Measurements from ENCODE around the gene TSHZ2.

TSHZ2 gene

GRCh38 chr20:52999040-52999439 is 26.9 kb downstream of the TSHZ2 start:
- Histone ChIP-seq H3K27ac (no peak overlapping the region), H3K9me3 (replicated peaks in 1 of 11) (no peaks in the 10 kb centered on the region), H3K4me1 (peaks cover 9 to 21% (median 17%) of the 10 kb centered on the region in 10 experiments; a peak in 19 of 20 replicates), H3K36me3 (no peaks in the 10 kb centered on the region), H4K20me1 (no peaks in the 10 kb centered on the region), H3K9ac (no peak overlapping the region), H3K27me3 (no peaks in the 10 kb centered on the region), H3K4me3 (no peak overlapping the region), H3K4me2 (no peak overlapping the region)
- no peak for TF ChIP-seq Cebpa-rat (IDR thresholded peaks at IDR 0.05)

- Histone ChIP-seq H3K4me2 (peak overlapping the region; percentile 49 to 85 (median 63)), H3K9ac (0 out of 22 replicates have a peak overlapping the region, but pooled peaks of 2 of the 11 experiments have one; percentile 7 to 16), H3K9me3 (replicated peaks in 1 of 11) (no peaks in the 10 kb centered on the region), H3K4me1 (peaks cover 9 to 21% (median 17%) of the 10 kb centered on the region in 10 experiments; a peak in 19 of 20 replicates), H3K36me3 (no peaks in the 10 kb centered on the region), H3K27me3 (no peaks in the 10 kb centered on the region), H4K20me1 (no peaks in the 10 kb centered on the region), H3K27ac (peak overlapping the region in 2 of 11 experiments; percentile 2 to 14; a peak in 1 of 22 replicates), H3K4me3 (peak overlapping the region in 2 of 10 experiments; percentile 18 to 21; a peak in 3 of 20 replicates)
- TF ChIP-seq Cebpa-rat (IDR thresholded peaks at IDR 0.05), result no peak
These were observed 29.5 kb downstream of the TSHZ2 start for GRCh38 chr20:53001498-53002301.

- no peak overlapping the region for H3K27ac ChIP-seq
- TF ChIP-seq Cebpa-rat (IDR thresholded peaks at IDR 0.05), result no peak
- no peaks in the 10 kb centered on the region for H4K20me1 ChIP-seq
- no peaks in the 10 kb centered on the region for H3K9me3 ChIP-seq (replicated peaks in 1 of 11)
- no peaks in the 10 kb centered on the region for H3K27me3 ChIP-seq
- no peak overlapping the region for H3K4me3 ChIP-seq
- no peak overlapping the region for H3K9ac ChIP-seq
- peaks cover 9 to 21% (median 17%) of the 10 kb centered on the region in 10 experiments; a peak in 19 of 20 replicates for H3K4me1 ChIP-seq
- H3K4me2 ChIP-seq, result no peak overlapping the region
- no peaks in the 10 kb centered on the region for H3K36me3 ChIP-seq
These were observed 30.6 kb downstream of the TSHZ2 start for GRCh38 chr20:53002786-53003185.

GRCh38 chr20:53003420-53004154 is 31.4 kb downstream of the TSHZ2 start:
- Histone ChIP-seq H3K4me1 (peaks cover 9 to 21% (median 17%) of the 10 kb centered on the region in 10 experiments; a peak in 19 of 20 replicates), H3K9ac (no peak overlapping the region), H3K9me3 (replicated peaks in 1 of 11) (no peaks in the 10 kb centered on the region), H3K4me3 (no peak overlapping the region), H3K27me3 (no peaks in the 10 kb centered on the region), H3K36me3 (no peaks in the 10 kb centered on the region), H3K4me2 (no peak overlapping the region), H4K20me1 (no peaks in the 10 kb centered on the region), H3K27ac (no peak overlapping the region)
- TF ChIP-seq Cebpa-rat (IDR thresholded peaks at IDR 0.05), result no peak

GRCh38 chr20:53004267-53004813 is 32.2 kb downstream of the TSHZ2 start:
- Histone ChIP-seq H4K20me1 (no peaks in the 10 kb centered on the region), H3K36me3 (no peaks in the 10 kb centered on the region), H3K27ac (no peak overlapping the region), H3K4me2 (no peak overlapping the region), H3K9ac (no peak overlapping the region), H3K4me1 (peaks cover 9 to 21% (median 17%) of the 10 kb centered on the region in 10 experiments; a peak in 19 of 20 replicates), H3K27me3 (no peaks in the 10 kb centered on the region), H3K4me3 (no peak overlapping the region), H3K9me3 (replicated peaks in 1 of 11) (no peaks in the 10 kb centered on the region)
- TF ChIP-seq Cebpa-rat (IDR thresholded peaks at IDR 0.05), result no peak

GRCh38 chr20:53009979-53010735 is 38.0 kb downstream of the TSHZ2 start:
- Histone ChIP-seq H3K36me3 (no peaks in the 10 kb centered on the region), H3K4me3 (no peak overlapping the region), H3K4me2 (0 out of 22 replicates have a peak overlapping the region, but pooled peaks of 1 of the 11 experiments have one; percentile 3), H3K27me3 (no peaks in the 10 kb centered on the region), H3K4me1 (peaks cover 0 to 10% (median 2%) of the 10 kb centered on the region in 10 experiments; a peak in 8 of 20 replicates), H3K9ac (no peak overlapping the region), H4K20me1 (no peaks in the 10 kb centered on the region), H3K27ac (no peak overlapping the region), H3K9me3 (replicated peaks in 1 of 11) (peaks cover 0 to 15% (median 11%) of the 10 kb centered on the region in 11 experiments; a peak in 15 of 22 replicates)
- TF ChIP-seq Cebpa-rat (IDR thresholded peaks at IDR 0.05), result no peak

- Histone ChIP-seq H3K4me2 (no peak overlapping the region), H3K27me3 (no peaks in the 10 kb centered on the region), H3K27ac (no peak overlapping the region), H3K9me3 (replicated peaks in 1 of 11) (peaks cover 0 to 15% (median 11%) of the 10 kb centered on the region in 11 experiments; a peak in 16 of 22 replicates), H3K9ac (no peak overlapping the region), H4K20me1 (no peaks in the 10 kb centered on the region), H3K36me3 (no peaks in the 10 kb centered on the region), H3K4me1 (peaks cover 0 to 10% (median 2%) of the 10 kb centered on the region in 10 experiments; a peak in 8 of 20 replicates), H3K4me3 (no peak overlapping the region)
- TF ChIP-seq Cebpa-rat (IDR thresholded peaks at IDR 0.05), result no peak
These were observed 39.5 kb downstream of the TSHZ2 start for GRCh38 chr20:53011640-53012039.

GRCh38 chr20:53013183-53013582 is 41.0 kb downstream of the TSHZ2 start:
- no peak for TF ChIP-seq Cebpa-rat (IDR thresholded peaks at IDR 0.05)
- peaks cover 0 to 10% (median 2%) of the 10 kb centered on the region in 10 experiments; a peak in 8 of 20 replicates for H3K4me1 ChIP-seq
- peaks cover 0 to 15% (median 11%) of the 10 kb centered on the region in 11 experiments; a peak in 16 of 22 replicates for H3K9me3 ChIP-seq (replicated peaks in 1 of 11)
- no peaks in the 10 kb centered on the region for H3K36me3 ChIP-seq
- no peak overlapping the region for H3K4me3 ChIP-seq
- H3K4me2 ChIP-seq, result peak overlapping the region in 1 of 11 experiments; percentile 18; a peak in 1 of 22 replicates
- H3K27me3 ChIP-seq, result no peaks in the 10 kb centered on the region
- no peak overlapping the region for H3K27ac ChIP-seq
- no peak overlapping the region for H3K9ac ChIP-seq
- H4K20me1 ChIP-seq, result no peaks in the 10 kb centered on the region

Measured in BLaER1 treated with 17β-estradiol and CSF1 and Interleukin-3, amounts not matched to agents 10 nM and 100 nM (cell line).